Adrenal gland (tissue), 12 donors: ENCODE measurements around the gene CCDC158. TPM values are rescaled to one million over a fixed set of nuclear protein-coding genes. Genes with fewer than 3 reads are reported as not detected.

ENCODE experiments used
- DNase-seq, 7 donors: peaks; one replicate each; pipeline ENCODE4 v3.0.0-alpha.2; 2019 to 2020
- H3K27ac ChIP-seq, 5 donors: fragments of 200-600 bp; sonication (generic) in 4 of 5; 1 replicate in 3 of 5; 2 replicates in 2 of 5; pipeline versions ENCODE4 v1.5.1 to v1.8.0; 2016 to 2020; ENCODE audit warnings: mild to moderate bottlenecking in 1 of 5
- H3K27me3 ChIP-seq: fragments of 200-600 bp; 2 replicates; pipeline ENCODE4 v1.8.0; 2021
- H3K36me3 ChIP-seq, 2 donors: fragments of 200-600 bp; replicated peaks in 1 of 2; 1 replicate in 1 of 2; 2 replicates in 1 of 2; pipeline versions ENCODE4 v1.5.1 to v1.8.0; 2018 to 2022
- H3K4me1 ChIP-seq, 2 donors: fragments of 200-600 bp; replicated peaks in 1 of 2; 1 replicate in 1 of 2; 2 replicates in 1 of 2; pipeline versions ENCODE4 v1.5.1 to v1.8.0; 2018 to 2021
- H3K4me3 ChIP-seq, 4 donors: fragments of 200-600 bp; sonication (generic) in 3 of 4; one replicate each; pipeline ENCODE4 v1.5.1; 2016 to 2018
- H3K9me3 ChIP-seq, 3 donors: fragments of 200-600 bp; sonication (generic) in 1 of 3; replicated peaks in 1 of 3; 1 replicate in 2 of 3; 2 replicates in 1 of 3; pipeline versions ENCODE4 v1.5.1 to v1.8.0; 2016 to 2021
- CTCF ChIP-seq, 6 experiments: fragments of 450-650 bp in 4 of 6; fragments of 200-600 bp in 2 of 6; sonication (generic) in 1 of 6; IDR thresholded peaks; 1 replicate in 5 of 6; 2 replicates in 1 of 6; pipeline versions ENCODE4 v1.5.1 to v1.8.0; 2016 to 2021; ENCODE audit warnings: antibody characterized with exemption in 6 of 6, mild to moderate bottlenecking in 2 of 6, moderate library complexity in 1 of 6
- POLR2A ChIP-seq, 2 donors: fragments of 450-650 bp; IDR thresholded peaks; one replicate each; pipeline ENCODE4 v1.6.1; 2017; ENCODE audit warnings: antibody characterized with exemption in 2 of 2, mild to moderate bottlenecking in 2 of 2, moderate library complexity in 1 of 2
- WGBS, 4 donors: extraction: QIAGEN DNeasy Blood & Tissue Kit in 2 of 4; methylation state at CpG; one replicate each; pipeline versions ENCODE4 v1.1.5 to v1.1.7; 2013 to 2017; 5-methylcytosine and 5-hydroxymethylcytosine counted together
- intact Hi-C, 2 donors: fragments of 100-400 bp; cut with DNase I; formaldehyde crosslinking; loops; one replicate each; pipeline versions ENCODE4 v1.14.1 to v1.15.0; 2022 to 2023
- polyA plus RNA-seq, 3 donors: library from polyadenylated mRNA; stranded (reverse); fragments of 200-250 nt in 2 of 3; fragments of 350-450 nt in 1 of 3; fragmentation: Illumina TruSeq in 1 of 3; extraction: RNeasy Lipid Tissue Mini Kit (QIAGEN cat#74804) in 1 of 3; gene quantifications; one replicate each; pipeline ENCODE4 v1.2.3, GENCODE V29; 2013 to 2014
- total RNA-seq, 9 donors: library from RNA; depleted of rRNA in 4 of 9; stranded (reverse); fragments of >200 nt in 4 of 9; fragments of 120-200 nt in 1 of 9; fragmentation: NEBNext Ultra II Directional in 1 of 9; extraction: Animal tissue kit (Norgen Biotek cat#: 25700) in 1 of 9; gene quantifications; one replicate each; pipeline versions ENCODE4 v1.1.0 to v1.2.4, GENCODE V29; 2013 to 2023
- donor health status: healthy with polysubstance abuse.
- donor health status: Bipolar disorder and iron deficiency.
- donor health status: DM: yes; HTN: yes; CAD: no.
- donor health status: DM: no; HTN: no; CAD: no.
- donor health status: DM: no; HTN: no; CAD: no.
- donor health status: DM: yes; HTN: yes; CAD: no.

Gene CCDC158
- total and polyA plus RNA-seq, 12 donors: 0.07 to 0.35 (median 0.13) TPM; not detected in 3

DNA sequence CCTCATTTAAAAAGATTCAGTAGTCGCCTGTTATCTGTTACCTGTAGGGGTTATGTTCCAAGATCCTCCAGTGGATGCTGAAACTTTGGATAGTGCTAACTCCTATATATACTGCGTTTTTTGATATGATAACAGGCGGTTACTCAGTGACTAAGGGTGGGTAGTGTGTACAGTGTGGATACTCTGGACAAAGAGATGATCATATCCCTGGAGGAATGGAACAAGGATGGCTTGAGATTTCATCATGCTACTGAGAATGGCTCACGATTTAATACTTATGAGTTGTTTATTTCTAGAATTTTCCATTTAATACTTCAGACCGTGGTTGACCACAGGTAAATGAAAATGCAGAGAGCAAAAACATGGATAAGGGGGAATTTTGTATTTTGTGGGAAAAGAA, 147.9 kb downstream of the CCDC158 start:
- H3K27ac ChIP-seq: no peak overlapping the region

DNA sequence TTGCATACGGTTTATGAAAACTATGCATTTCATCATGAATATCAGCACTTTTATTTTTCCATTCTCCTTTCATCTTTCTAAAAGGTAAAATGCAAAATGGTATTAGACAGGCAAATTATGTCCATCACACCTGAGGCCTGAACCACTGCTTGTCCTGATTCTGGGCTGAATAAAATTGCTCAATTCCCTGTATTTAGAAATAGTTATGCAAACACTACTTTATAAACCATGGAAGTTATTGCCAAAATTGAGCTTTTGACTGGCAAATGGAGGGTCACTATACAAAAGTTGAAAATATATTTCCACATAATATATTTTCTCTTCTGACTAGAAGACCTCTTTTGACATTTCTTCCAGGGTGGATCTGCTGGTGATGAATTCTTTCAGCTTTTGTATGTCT, 148.4 kb downstream of the CCDC158 start:
- intact Hi-C loops: no loop called here
- H3K36me3 ChIP-seq: no peaks in the 10 kb centered on the region
- H3K27me3 ChIP-seq: no peaks in the 10 kb centered on the region
- H3K4me3 ChIP-seq: no peak overlapping the region
- TF ChIP-seq POLR2A (IDR thresholded peaks at IDR 0.05) (no peak), CTCF (IDR thresholded peaks at IDR 0.05) (no peak)
- no peak for DNase-seq
- no peak overlapping the region for H3K27ac ChIP-seq
- H3K4me1 ChIP-seq: no peaks in the 10 kb centered on the region
- H3K9me3 ChIP-seq: no peaks in the 10 kb centered on the region
- WGBS, 4 donors: 53 to 90% (median 72%) methylated on average over 1 of the region's 1 CpG

More for the DNA sequence above, 147.9 kb downstream of the CCDC158 start:
- no peaks in the 10 kb centered on the region for H3K4me1 ChIP-seq
- no peaks in the 10 kb centered on the region for H3K9me3 ChIP-seq
- no peak for TF ChIP-seq CTCF (IDR thresholded peaks at IDR 0.05)
- 72 to 90% (median 81%) methylated on average over 5 of the region's 5 CpGs for WGBS, 4 donors
- DNase-seq: no peak
- H3K27me3 ChIP-seq: no peaks in the 10 kb centered on the region
- intact Hi-C loops: no loop called here
- no peak overlapping the region for H3K4me3 ChIP-seq
- no peaks in the 10 kb centered on the region for H3K36me3 ChIP-seq

- H3K36me3 ChIP-seq: no peaks in the 10 kb centered on the region
- no peak for DNase-seq
- H3K9me3 ChIP-seq: no peaks in the 10 kb centered on the region
- TF ChIP-seq CTCF (IDR thresholded peaks at IDR 0.05): no peak
- TF ChIP-seq POLR2A (IDR thresholded peaks at IDR 0.05): no peak
- H3K4me3 ChIP-seq: no peak overlapping the region
- H3K27me3 ChIP-seq: no peaks in the 10 kb centered on the region
- no peak overlapping the region for H3K27ac ChIP-seq
- H3K4me1 ChIP-seq: no peaks in the 10 kb centered on the region
- intact Hi-C loops: no loop called here
These were observed 148.9 kb downstream of the CCDC158 start for GRCh38 chr4:76272073-76272472.

DNA sequence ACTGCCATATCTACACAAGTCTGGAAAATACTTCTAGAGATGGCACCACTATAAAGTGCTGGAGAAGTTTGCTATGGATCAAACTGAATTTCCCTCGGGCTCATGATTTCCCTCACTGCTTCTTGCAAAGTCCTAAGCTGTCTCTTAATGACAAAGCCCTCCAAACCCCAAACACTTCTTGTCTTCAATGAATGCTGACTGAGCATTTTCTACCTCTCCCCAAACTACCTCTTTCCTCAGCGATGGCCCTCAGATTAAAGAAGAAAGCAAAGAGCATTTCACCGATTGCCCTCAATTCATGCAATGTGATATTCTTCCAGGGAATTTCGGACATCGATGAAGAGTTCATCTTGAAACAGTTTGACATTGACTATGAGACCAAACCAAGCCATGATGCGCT, 149.7 kb downstream of the CCDC158 start:
- no peaks in the 10 kb centered on the region for H3K4me1 ChIP-seq
- WGBS, 4 donors: 94 to 97% (median 95%) methylated on average over 6 of the region's 6 CpGs
- H3K36me3 ChIP-seq: no peaks in the 10 kb centered on the region
- H3K27me3 ChIP-seq: no peaks in the 10 kb centered on the region
- TF ChIP-seq CTCF (IDR thresholded peaks at IDR 0.05) (no peak), POLR2A (IDR thresholded peaks at IDR 0.05) (no peak)
- intact Hi-C loops: no loop called here
- no peak overlapping the region for H3K4me3 ChIP-seq
- DNase-seq: no peak
- no peak overlapping the region for H3K27ac ChIP-seq
- no peaks in the 10 kb centered on the region for H3K9me3 ChIP-seq
